ENCODE data around the gene HPDL.

HPDL gene

GRCh38 chr1:45325851-45326506 lies 716 bp upstream of the HPDL start:
- no peak for DNase-seq

- DNase-seq = peak; percentile 38
These were observed 1.2 kb downstream of the HPDL start for GRCh38 chr1:45327644-45328515.

GRCh38 chr1:45328680-45329079 lies 2.0 kb downstream of the HPDL start:
- no peak for DNase-seq

- no peak for DNase-seq
These were observed 2.8 kb downstream of the HPDL start for GRCh38 chr1:45329445-45329844.

- DNase-seq = no peak
These were observed 5.0 kb downstream of the HPDL start for GRCh38 chr1:45331436-45332345.

- no peak for DNase-seq
These were observed 5.6 kb downstream of the HPDL start for GRCh38 chr1:45332346-45332720.

- DNase-seq = no peak
These were observed 7.9 kb downstream of the HPDL start for GRCh38 chr1:45334308-45335245.

GRCh38 chr1:45335855-45336324 lies 9.2 kb downstream of the HPDL start:
- no peak for DNase-seq

GRCh38 chr1:45337630-45338325 lies 11.1 kb downstream of the HPDL start:
- DNase-seq = no peak

- DNase-seq = peak; percentile 97
These were observed 13.3 kb downstream of the HPDL start, which contains the start of the genes MUTYH and TOE1 for GRCh38 chr1:45339789-45340558. MUTYH (minus strand) TSS chr1:45340440; CDS start chr1:45334505, 5,935 bp downstream. TOE1 (plus strand) TSS chr1:45340170; CDS start chr1:45340253, 83 bp downstream.

- DNase-seq = peak; percentile 52
These were observed 14.2 kb downstream of the HPDL start for GRCh38 chr1:45340816-45341466.

- no peak for DNase-seq
These were observed 17.8 kb downstream of the HPDL start for GRCh38 chr1:45344499-45344898.

- no peak for DNase-seq
These were observed 18.3 kb downstream of the HPDL start for GRCh38 chr1:45345014-45345413.

- DNase-seq = no peak
These were observed 19.8 kb downstream of the HPDL start for GRCh38 chr1:45346473-45346872.

GRCh38 chr1:45348020-45348419 lies 21.3 kb downstream of the HPDL start:
- DNase-seq = no peak

- DNase-seq = no peak
These were observed 21.9 kb downstream of the HPDL start for GRCh38 chr1:45348609-45348965.

GRCh38 chr1:45348966-45349677 lies 22.4 kb downstream of the HPDL start:
- DNase-seq = no peak

GRCh38 chr1:45351508-45351907 lies 24.8 kb downstream of the HPDL start:
- no peak for DNase-seq

GRCh38 chr1:45353685-45354084 lies 27.0 kb downstream of the HPDL start:
- no peak for DNase-seq
